Limb (tissue), 2 donors: ENCODE data around the gene PRR29.

Experiments
- DNase-seq, 2 donors: peaks; one replicate each; pipeline ENCODE4 v3.0.0-alpha.2; 2016; ENCODE audit errors: extremely low spot score in 2 of 2

PRR29 gene

GRCh38 chr17:63998050-63998720 lies at the start of gene PRR29:
Gene PRR29 (plus strand): TSS chr17:63998351. CDS start chr17:63998365, 14 bp downstream.
- peak; percentile 76 to 89 for DNase-seq

- DNase-seq = no peak
Observed at GRCh38 chr17:63948521-63948920, 49.6 kb upstream of the PRR29 start.

- peak; percentile 20 to 66 for DNase-seq
Observed at GRCh38 chr17:63949576-63950250, 48.4 kb upstream of the PRR29 start.

GRCh38 chr17:63950940-63951907 lies 46.9 kb upstream of the PRR29 start:
- DNase-seq = no peak

- DNase-seq = no peak
Observed at GRCh38 chr17:63954402-63955063, 43.6 kb upstream of the PRR29 start.

- DNase-seq = no peak
Observed at GRCh38 chr17:63955232-63955631, 42.9 kb upstream of the PRR29 start.

GRCh38 chr17:63955791-63956190 lies 42.4 kb upstream of the PRR29 start:
- no peak for DNase-seq

- DNase-seq = no peak
Observed at GRCh38 chr17:63956296-63956920, 41.7 kb upstream of the PRR29 start.

GRCh38 chr17:63960006-63960405 lies 38.1 kb upstream of the PRR29 start:
- DNase-seq = no peak

GRCh38 chr17:63960430-63960829 lies 37.7 kb upstream of the PRR29 start:
- DNase-seq = no peak

- peak in 1 of 2 donors; percentile 71 for DNase-seq
Observed at GRCh38 chr17:63961355-63962212, 36.6 kb upstream of the PRR29 start.

GRCh38 chr17:63962298-63962744 lies 35.8 kb upstream of the PRR29 start:
- no peak for DNase-seq

GRCh38 chr17:63963123-63963522 lies 35.0 kb upstream of the PRR29 start:
- no peak for DNase-seq

GRCh38 chr17:63966646-63967264 lies 31.4 kb upstream of the PRR29 start:
- DNase-seq = no peak

GRCh38 chr17:63967953-63968352 lies 30.2 kb upstream of the PRR29 start:
- no peak for DNase-seq

- DNase-seq = no peak
Observed at GRCh38 chr17:63969278-63969677, 28.9 kb upstream of the PRR29 start.

GRCh38 chr17:63972796-63973195 lies 25.4 kb upstream of the PRR29 start, which contains the start of gene SCN4A:
Gene SCN4A (minus strand): TSS chr17:63972918. CDS start chr17:63972841, 77 bp downstream.
- no peak for DNase-seq

GRCh38 chr17:63973247-63973646 lies 24.9 kb upstream of the PRR29 start:
- DNase-seq = no peak

- DNase-seq = no peak
Observed at GRCh38 chr17:63973930-63974593, 24.1 kb upstream of the PRR29 start.
